ENCODE data around the gene ELOVL7. TPM values are rescaled to one million over a fixed set of nuclear protein-coding genes. Genes with fewer than 3 reads are reported as not detected.

Gene ELOVL7
- total and polyA plus RNA-seq, 2 donors (not counting 3 experiments of a cell fraction or from before 2014, with no cell fraction given) = 0.01 to 0.09 TPM

DNA sequence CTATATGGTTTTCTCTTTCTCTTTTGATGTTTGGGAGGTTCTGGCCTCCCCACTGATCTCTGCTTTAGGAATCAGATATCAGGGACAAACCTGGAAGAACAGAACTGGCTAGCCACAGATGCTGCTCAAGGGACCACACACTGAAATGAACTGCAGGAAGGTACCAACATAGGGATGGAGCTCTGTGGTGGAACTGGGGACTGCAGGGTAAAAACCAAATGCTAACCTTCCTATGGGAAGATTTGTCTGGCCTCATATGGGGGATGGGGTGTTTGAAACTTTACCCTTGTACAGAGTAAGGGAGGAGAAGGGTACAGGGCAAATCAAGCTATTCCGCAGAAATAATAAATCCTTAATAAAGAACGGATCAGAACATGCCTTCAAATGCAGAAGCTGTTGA is 49.4 kb downstream of the ELOVL7 start:
- DNase-seq (ENCODE audit: low read depth, low spot score) (no peak), FAIRE-seq (no peak)
- Histone ChIP-seq H3K9me3 (replicated peaks; ENCODE audit: control insufficient read depth, insufficient read depth, low read length) (no peaks in the 10 kb centered on the region), H3K79me2 (ENCODE audit: control insufficient read depth, insufficient read depth, low read length) (no peaks in the 10 kb centered on the region), H3K4me2 (ENCODE audit: insufficient read depth, low read length) (no peak overlapping the region), H2AFZ (ENCODE audit: low read depth, low read length) (no peak overlapping the region), H3K4me1 (ENCODE audit: control insufficient read depth, extremely low read depth, insufficient read depth, low read length) (no peaks in the 10 kb centered on the region), H3K36me3 (ENCODE audit: control insufficient read depth in 2 of 2, extremely low read depth in 1 of 2, insufficient read depth in 2 of 2, low read length in 2 of 2) (no peaks in the 10 kb centered on the region), H3K9ac (replicated peaks; ENCODE audit: extremely low read depth, insufficient read depth, low read length) (no peak overlapping the region), H3K9me1 (replicated peaks; ENCODE audit: control insufficient read depth, extremely low read depth, insufficient read depth, low read length) (no peaks in the 10 kb centered on the region), H3K27ac (ENCODE audit: insufficient read depth, low read depth, low read length) (no peak overlapping the region), H3K27me3 (ENCODE audit: control insufficient read depth in 2 of 2, insufficient read depth in 2 of 2, low read length in 2 of 2) (peaks cover 0 to 5% of the 10 kb centered on the region in 2 experiments), H3K4me3 (replicated peaks in 1 of 3; ENCODE audit: insufficient read depth in 1 of 3, low read depth in 1 of 3, low read length in 3 of 3) (no peak overlapping the region), H4K20me1 (replicated peaks; ENCODE audit: control insufficient read depth, extremely low read depth, insufficient read depth, low read length) (no peaks in the 10 kb centered on the region)
- dilution Hi-C loops (cut with MboI; ENCODE audit: extremely low pct_ligation_motif_present, low sequenced_read_pairs) = no loop called here
- ChIA-PET POLR2A (no interaction called here), CTCF (no interaction called here)
- TF ChIP-seq EZH2 (IDR thresholded peaks at IDR 0.05; ENCODE audit: borderline replicate concordance, low read depth, low read length, severe bottlenecking) = no peak
- no peak for TF ChIP-seq JUN (IDR thresholded peaks at IDR 0.05; ENCODE audit: borderline replicate concordance, insufficient read depth, insufficient read length, low read depth)
- no peak for TF ChIP-seq MYC (IDR thresholded peaks at IDR 0.05; ENCODE audit: low read depth, low read length)
- TF ChIP-seq FOS (IDR thresholded peaks at IDR 0.05; ENCODE audit: borderline replicate concordance, insufficient read depth, low read length) = no peak
- intact Hi-C loops (cut with micrococcal nuclease) = no loop called here
- BruUV-seq (replicated peaks) = no TSS peak

DNA sequence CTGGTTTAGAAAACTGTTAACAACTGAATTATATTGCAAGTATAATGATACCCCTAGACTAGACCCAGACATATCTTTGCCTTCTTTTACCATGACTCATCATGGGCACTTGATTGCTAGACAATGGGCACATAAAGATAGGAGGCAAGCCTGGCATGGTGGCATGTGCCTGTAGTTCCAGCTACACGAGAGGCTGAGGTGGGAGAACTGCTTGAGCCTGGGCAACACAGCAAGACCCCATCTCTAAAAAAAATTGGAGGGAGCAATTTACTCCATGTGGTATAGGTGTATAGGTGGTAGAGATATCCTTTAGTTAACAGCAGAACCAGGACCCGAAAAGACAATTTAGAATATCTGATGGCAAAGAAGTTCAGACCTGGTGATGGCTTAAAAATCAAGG is 51.6 kb downstream of the ELOVL7 start:
- no peak overlapping the region for H3K9ac ChIP-seq (replicated peaks; ENCODE audit: extremely low read depth, insufficient read depth, low read length)

More for the DNA sequence above, 51.6 kb downstream of the ELOVL7 start:
- Histone ChIP-seq H4K20me1 (replicated peaks; ENCODE audit: control insufficient read depth, extremely low read depth, insufficient read depth, low read length) (no peaks in the 10 kb centered on the region), H3K79me2 (ENCODE audit: control insufficient read depth, insufficient read depth, low read length) (no peaks in the 10 kb centered on the region), H3K9me1 (replicated peaks; ENCODE audit: control insufficient read depth, extremely low read depth, insufficient read depth, low read length) (no peaks in the 10 kb centered on the region), H3K4me3 (replicated peaks in 1 of 3; ENCODE audit: insufficient read depth in 1 of 3, low read depth in 1 of 3, low read length in 3 of 3) (no peak overlapping the region), H2AFZ (ENCODE audit: low read depth, low read length) (no peak overlapping the region), H3K4me2 (ENCODE audit: insufficient read depth, low read length) (no peak overlapping the region), H3K36me3 (ENCODE audit: control insufficient read depth in 2 of 2, extremely low read depth in 1 of 2, insufficient read depth in 2 of 2, low read length in 2 of 2) (no peaks in the 10 kb centered on the region), H3K27me3 (ENCODE audit: control insufficient read depth in 2 of 2, insufficient read depth in 2 of 2, low read length in 2 of 2) (no peaks in the 10 kb centered on the region), H3K9me3 (replicated peaks; ENCODE audit: control insufficient read depth, insufficient read depth, low read length) (no peaks in the 10 kb centered on the region), H3K4me1 (ENCODE audit: control insufficient read depth, extremely low read depth, insufficient read depth, low read length) (no peaks in the 10 kb centered on the region), H3K27ac (ENCODE audit: insufficient read depth, low read depth, low read length) (no peak overlapping the region)
- ChIA-PET CTCF (no interaction called here), POLR2A (no interaction called here)
- intact Hi-C loops (cut with micrococcal nuclease) (no loop called here), dilution Hi-C loops (cut with MboI; ENCODE audit: extremely low pct_ligation_motif_present, low sequenced_read_pairs) (no loop called here)
- BruUV-seq (replicated peaks) = no TSS peak
- no peak for FAIRE-seq
- DNase-seq (ENCODE audit: low read depth, low spot score) = no peak
- TF ChIP-seq MYC (IDR thresholded peaks at IDR 0.05; ENCODE audit: low read depth, low read length) (no peak), FOS (IDR thresholded peaks at IDR 0.05; ENCODE audit: borderline replicate concordance, insufficient read depth, low read length) (no peak), EZH2 (IDR thresholded peaks at IDR 0.05; ENCODE audit: borderline replicate concordance, low read depth, low read length, severe bottlenecking) (no peak), POLR2A (IDR thresholded peaks at IDR 0.05; ENCODE audit: low read depth, low read length) (no peak), JUN (IDR thresholded peaks at IDR 0.05; ENCODE audit: borderline replicate concordance, insufficient read depth, insufficient read length, low read depth) (no peak), GATA2 (IDR thresholded peaks at IDR 0.05; ENCODE audit: insufficient read depth, insufficient read length, low read depth, low read length) (no peak), POLR2AphosphoS5 (IDR thresholded peaks at IDR 0.05; ENCODE audit: insufficient read depth, low read depth, low read length) (no peak)
- TF ChIP-seq, protein P1, sequence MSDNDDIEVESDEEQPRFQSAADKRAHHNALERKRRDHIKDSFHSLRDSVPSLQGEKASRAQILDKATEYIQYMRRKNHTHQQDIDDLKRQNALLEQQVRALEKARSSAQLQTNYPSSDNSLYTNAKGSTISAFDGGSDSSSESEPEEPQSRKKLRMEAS (IDR thresholded peaks at IDR 0.05; ENCODE audit: insufficient read depth, insufficient read length) = no peak
- TF ChIP-seq, protein P2, sequence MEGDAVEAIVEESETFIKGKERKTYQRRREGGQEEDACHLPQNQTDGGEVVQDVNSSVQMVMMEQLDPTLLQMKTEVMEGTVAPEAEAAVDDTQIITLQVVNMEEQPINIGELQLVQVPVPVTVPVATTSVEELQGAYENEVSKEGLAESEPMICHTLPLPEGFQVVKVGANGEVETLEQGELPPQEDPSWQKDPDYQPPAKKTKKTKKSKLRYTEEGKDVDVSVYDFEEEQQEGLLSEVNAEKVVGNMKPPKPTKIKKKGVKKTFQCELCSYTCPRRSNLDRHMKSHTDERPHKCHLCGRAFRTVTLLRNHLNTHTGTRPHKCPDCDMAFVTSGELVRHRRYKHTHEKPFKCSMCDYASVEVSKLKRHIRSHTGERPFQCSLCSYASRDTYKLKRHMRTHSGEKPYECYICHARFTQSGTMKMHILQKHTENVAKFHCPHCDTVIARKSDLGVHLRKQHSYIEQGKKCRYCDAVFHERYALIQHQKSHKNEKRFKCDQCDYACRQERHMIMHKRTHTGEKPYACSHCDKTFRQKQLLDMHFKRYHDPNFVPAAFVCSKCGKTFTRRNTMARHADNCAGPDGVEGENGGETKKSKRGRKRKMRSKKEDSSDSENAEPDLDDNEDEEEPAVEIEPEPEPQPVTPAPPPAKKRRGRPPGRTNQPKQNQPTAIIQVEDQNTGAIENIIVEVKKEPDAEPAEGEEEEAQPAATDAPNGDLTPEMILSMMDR (IDR thresholded peaks at IDR 0.05; ENCODE audit: extremely low read depth in 1 of 2, insufficient read depth in 1 of 2, low read depth in 1 of 2, low read length in 2 of 2) = no peak
